PC-9 (cell line): ENCODE results near the gene DYSF. TPM values are rescaled to one million over a fixed set of nuclear protein-coding genes. Genes with fewer than 3 reads are reported as not detected.

ENCODE experiments used
- BruUV-seq: library from RNA; stranded (reverse); fragments of 400-500 nt; replicated peaks from 2 replicates; lab custom pipeline; 2021; lab: Mats Ljungman, UMichigan
- CTCF ChIA-PET: fragments of 300-600 bp; sonication (Branson Sonifier 250); formaldehyde crosslinking; loops from one replicate; lab custom pipeline; 2022; ENCODE audit warnings: antibody characterized with exemption; lab: Charles Lee
- POLR2A ChIA-PET: fragments of 300-600 bp; sonication (Branson Sonifier 250); formaldehyde crosslinking; loops from one replicate; lab custom pipeline; 2022; ENCODE audit warnings: antibody characterized with exemption; ENCODE audit not compliant: unreplicated experiment; lab: Charles Lee
- DNase-seq, 2 experiments: peaks; one replicate each; pipeline versions ENCODE4 v3.0.0 to v3.0.0-alpha.2; 2015 to 2022; ENCODE audit warnings: mixed read lengths in 1 of 2
- H2AFZ ChIP-seq: fragments of 200-600 bp; sonication (generic); 2 replicates; pipeline ENCODE4 v1.8.1; 2017; ENCODE audit warnings: antibody characterized with exemption
- H3F3A ChIP-seq: fragments of 200-600 bp; sonication (generic); 2 replicates; pipeline ENCODE4 v1.8.1; 2017; ENCODE audit warnings: antibody characterized with exemption, mild to moderate bottlenecking, low read depth; ENCODE audit not compliant: insufficient read depth
- H3K27ac ChIP-seq: fragments of 200-600 bp; sonication (generic); 2 replicates; pipeline ENCODE4 v1.6.1; 2016; ENCODE audit warnings: mixed run types
- H3K27me3 ChIP-seq: fragments of 200-600 bp; sonication (generic); 2 replicates; pipeline ENCODE4 v1.6.1; 2016; ENCODE audit warnings: low read depth, mixed run types; ENCODE audit not compliant: insufficient read depth
- H3K36me3 ChIP-seq: fragments of 200-600 bp; sonication (generic); 2 replicates; pipeline ENCODE4 v1.6.1; 2016; ENCODE audit warnings: low read depth, mixed run types
- H3K4me1 ChIP-seq: fragments of 200-600 bp; sonication (generic); replicated peaks from 2 replicates; pipeline ENCODE4 v1.6.1; 2016; ENCODE audit warnings: mixed run types; ENCODE audit not compliant: insufficient read depth
- H3K4me2 ChIP-seq: fragments of 200-600 bp; sonication (generic); 2 replicates; pipeline ENCODE4 v1.6.1; 2017; ENCODE audit warnings: mixed run types
- H3K4me3 ChIP-seq: fragments of 200-600 bp; sonication (generic); 2 replicates; pipeline ENCODE4 v1.6.1; 2016; ENCODE audit warnings: mixed run types
- H3K79me2 ChIP-seq: fragments of 200-600 bp; sonication (generic); 2 replicates; pipeline ENCODE4 v1.6.1; 2017; ENCODE audit warnings: low read depth, mixed run types
- H3K9me2 ChIP-seq: fragments of 200-600 bp; sonication (generic); 2 replicates; pipeline ENCODE4 v1.8.1; 2017; ENCODE audit warnings: mild to moderate bottlenecking; ENCODE audit not compliant: insufficient read depth
- H3K9me3 ChIP-seq: fragments of 200-600 bp; sonication (generic); 2 replicates; pipeline ENCODE4 v1.8.1; 2016; ENCODE audit warnings: low read depth; ENCODE audit not compliant: insufficient read depth
- H4K20me1 ChIP-seq: fragments of 200-600 bp; sonication (generic); 2 replicates; pipeline ENCODE4 v1.8.1; 2017; ENCODE audit not compliant: insufficient read depth
- CTCF ChIP-seq: fragments of 200-600 bp; sonication (generic); conservative IDR thresholded peaks from 2 replicates; pipeline ENCODE4 v1.6.1; 2017; ENCODE audit warnings: mixed run types, antibody characterized with exemption, mild to moderate bottlenecking, moderate library complexity
- EZH2 ChIP-seq: fragments of 200-600 bp; sonication (generic); IDR thresholded peaks from 2 replicates; pipeline ENCODE4 v1.8.0; 2017; ENCODE audit warnings: antibody characterized with exemption, low read depth
- intact Hi-C: fragments of 100-400 bp; cut with micrococcal nuclease; formaldehyde crosslinking; loops from one replicate; pipeline ENCODE4 v1.10.0; 2022; ENCODE audit not compliant: unreplicated experiment
- total RNA-seq: library from RNA; stranded (reverse); gene quantifications from 2 replicates; pipeline ENCODE4 v1.2.3, GENCODE V29; 2021

DYSF gene
- total RNA-seq, 1 experiment from 2014 or later: 12.2 TPM

DNA sequence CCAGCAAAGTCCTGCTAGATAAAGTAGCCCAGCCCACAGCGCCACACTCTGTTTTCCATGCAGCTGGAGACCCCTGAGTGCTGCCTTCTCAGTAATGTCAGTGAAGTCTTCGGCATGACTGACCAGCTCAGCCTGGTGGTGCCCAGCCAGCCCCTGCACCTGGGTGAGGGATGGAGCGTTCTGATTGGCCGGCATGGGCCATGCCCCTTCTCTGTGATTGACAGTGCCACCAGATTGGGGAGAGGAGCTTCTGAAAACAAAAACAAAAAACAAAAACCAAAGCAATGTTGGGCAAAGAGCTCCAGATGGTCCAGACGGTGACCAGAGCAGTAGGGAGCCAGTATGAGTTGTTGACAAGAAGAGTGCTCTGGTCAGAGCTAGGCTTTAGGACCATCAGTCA lies 122.6 kb downstream of the DYSF start:
- intact Hi-C loops: no loop called here
- Histone ChIP-seq H3F3A (no peaks in the 10 kb centered on the region), H3K27me3 (no peaks in the 10 kb centered on the region), H3K9me3 (no peaks in the 10 kb centered on the region), H3K36me3 (0 out of 2 replicates have a peak, but pooled peaks cover 6% of the 10 kb centered on the region), H4K20me1 (no peaks in the 10 kb centered on the region), H2AFZ (no peak overlapping the region), H3K4me1 (no peaks in the 10 kb centered on the region), H3K4me2 (no peak overlapping the region), H3K4me3 (no peak overlapping the region), H3K79me2 (no peaks in the 10 kb centered on the region), H3K9me2 (no peaks in the 10 kb centered on the region), H3K27ac (no peak overlapping the region)
- CTCF ChIA-PET: no interaction called here
- BruUV-seq: no TSS peak
- POLR2A ChIA-PET: no interaction called here
- TF ChIP-seq CTCF: no peak
- no peak for TF ChIP-seq EZH2
- DNase-seq: no peak

DNA sequence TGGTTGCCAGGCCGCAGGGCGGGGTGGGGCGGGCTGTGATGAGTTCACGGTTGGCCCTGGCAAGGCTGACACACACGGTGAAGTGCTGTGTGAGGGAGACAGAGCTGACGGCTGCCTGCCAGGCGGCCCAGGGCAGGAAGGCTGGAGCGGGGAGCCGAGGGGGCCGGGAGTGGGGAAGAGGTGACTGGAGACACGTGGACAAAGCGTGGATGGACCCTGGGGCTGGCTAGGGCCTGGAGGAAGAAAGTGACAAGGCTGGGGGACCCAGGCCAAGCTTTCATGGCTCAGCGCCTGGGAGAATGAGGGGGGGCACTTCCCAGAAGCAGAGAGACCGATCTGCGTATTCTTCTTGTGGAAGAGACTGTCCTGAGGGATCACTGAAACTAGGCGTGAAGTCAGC lies 123.2 kb downstream of the DYSF start:
- CTCF ChIA-PET: no interaction called here
- POLR2A ChIA-PET: no interaction called here
- Histone ChIP-seq H3K9me2 (no peaks in the 10 kb centered on the region), H3K36me3 (no peaks in the 10 kb centered on the region), H3K27me3 (no peaks in the 10 kb centered on the region), H4K20me1 (no peaks in the 10 kb centered on the region), H3K4me3 (no peak overlapping the region), H3K4me2 (no peak overlapping the region), H3K9me3 (no peaks in the 10 kb centered on the region), H3K79me2 (no peaks in the 10 kb centered on the region), H3K27ac (no peak overlapping the region), H2AFZ (no peak overlapping the region), H3F3A (no peaks in the 10 kb centered on the region), H3K4me1 (no peaks in the 10 kb centered on the region)
- no peak for TF ChIP-seq CTCF
- no peak for TF ChIP-seq EZH2
- intact Hi-C loops: no loop called here
- no TSS peak for BruUV-seq
- no peak for DNase-seq

DNA sequence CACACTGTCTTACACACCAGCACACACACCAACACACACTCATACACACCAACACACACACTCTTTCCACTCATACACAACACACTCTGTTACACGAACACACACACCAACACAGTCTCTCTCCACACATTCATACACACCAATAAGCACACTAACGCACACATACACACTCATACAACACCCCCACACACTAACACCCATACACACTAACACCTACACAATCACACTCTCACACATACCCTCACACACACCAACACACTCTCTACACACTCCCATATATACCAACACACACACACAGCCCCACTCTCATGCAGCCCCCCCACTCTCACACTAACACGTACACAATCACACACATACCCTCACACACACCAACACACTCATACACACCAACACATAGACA lies 123.8 kb downstream of the DYSF start:
- no TSS peak for BruUV-seq
- no peak for DNase-seq
- Histone ChIP-seq H3K27ac (no peak overlapping the region), H3F3A (no peaks in the 10 kb centered on the region), H3K4me3 (no peak overlapping the region), H2AFZ (no peak overlapping the region), H3K79me2 (no peaks in the 10 kb centered on the region), H3K9me2 (no peaks in the 10 kb centered on the region), H4K20me1 (no peaks in the 10 kb centered on the region), H3K4me2 (no peak overlapping the region), H3K36me3 (no peaks in the 10 kb centered on the region), H3K4me1 (no peaks in the 10 kb centered on the region), H3K9me3 (no peaks in the 10 kb centered on the region), H3K27me3 (no peaks in the 10 kb centered on the region)
- no peak for TF ChIP-seq CTCF
- no peak for TF ChIP-seq EZH2
- CTCF ChIA-PET: no interaction called here
- POLR2A ChIA-PET: no interaction called here
- intact Hi-C loops: no loop called here
